ENCODE measurements around the gene DGUOK.

DGUOK gene

GRCh38 chr2:73972846-73973245 lies 46.2 kb downstream of the DGUOK start:
- intact Hi-C loops (cut with DNase I; ENCODE audit: low total_unique reads): no loop called here
- peaks cover 0 to 22% (median 14%) of the 10 kb centered on the region in 4 donors for H3K4me1 ChIP-seq

GRCh38 chr2:73975731-73976130 lies 49.1 kb downstream of the DGUOK start:
- Histone ChIP-seq H3K4me3 (no peak overlapping the region), H3K36me3 (no peaks in the 10 kb centered on the region), H3K27me3 (peaks cover 0 to 3% of the 10 kb centered on the region in 2 donors), H3K27ac (no peak overlapping the region), H3K9me3 (no peaks in the 10 kb centered on the region), H3K4me1 (peaks cover 0 to 14% (median 9%) of the 10 kb centered on the region in 4 donors)
- intact Hi-C loops (cut with DNase I; ENCODE audit: low total_unique reads): no loop called here
- no peak for TF ChIP-seq CTCF (IDR thresholded peaks at IDR 0.05)
- DNase-seq: no peak

More at GRCh38 chr2:73972846-73973245, 46.2 kb downstream of the DGUOK start:
- Histone ChIP-seq H3K27me3 (no peaks in the 10 kb centered on the region), H3K9me3 (no peaks in the 10 kb centered on the region), H3K27ac (no peak overlapping the region), H3K4me3 (no peak overlapping the region), H3K36me3 (no peaks in the 10 kb centered on the region)
- no peak for TF ChIP-seq CTCF (IDR thresholded peaks at IDR 0.05)
- peak in 1 of 2 donors; percentile 37 for DNase-seq

- Histone ChIP-seq H3K4me3 (no peak overlapping the region), H3K4me1 (peaks cover 0 to 14% (median 10%) of the 10 kb centered on the region in 4 donors), H3K27ac (no peak overlapping the region), H3K36me3 (no peaks in the 10 kb centered on the region), H3K27me3 (peaks cover 0 to 3% of the 10 kb centered on the region in 2 donors), H3K9me3 (no peaks in the 10 kb centered on the region)
- intact Hi-C loops (cut with DNase I; ENCODE audit: low total_unique reads): no loop called here
- DNase-seq: no peak
- TF ChIP-seq CTCF (IDR thresholded peaks at IDR 0.05): no peak
These were observed 50.1 kb downstream of the DGUOK start for GRCh38 chr2:73976803-73977202.

GRCh38 chr2:73977466-73977865 lies 50.8 kb downstream of the DGUOK start:
- H3K36me3 ChIP-seq: no peaks in the 10 kb centered on the region
- H3K4me3 ChIP-seq: no peak overlapping the region
- no peaks in the 10 kb centered on the region for H3K9me3 ChIP-seq
- peaks cover 0 to 20% (median 15%) of the 10 kb centered on the region in 4 donors for H3K4me1 ChIP-seq
- no peak for DNase-seq
- peaks cover 0 to 3% of the 10 kb centered on the region in 2 donors for H3K27me3 ChIP-seq
- no peak overlapping the region for H3K27ac ChIP-seq
- intact Hi-C loops (cut with DNase I; ENCODE audit: low total_unique reads): no loop called here
- TF ChIP-seq CTCF (IDR thresholded peaks at IDR 0.05): no peak

- H3K4me1 ChIP-seq: peaks cover 0 to 34% (median 25%) of the 10 kb centered on the region in 4 donors
- intact Hi-C loops (cut with DNase I; ENCODE audit: low total_unique reads): no loop called here
- H3K27ac ChIP-seq: no peak overlapping the region
- no peak for TF ChIP-seq CTCF (IDR thresholded peaks at IDR 0.05)
- no peaks in the 10 kb centered on the region for H3K36me3 ChIP-seq
- no peaks in the 10 kb centered on the region for H3K9me3 ChIP-seq
- H3K4me3 ChIP-seq: no peak overlapping the region
- H3K27me3 ChIP-seq: peaks cover 0 to 3% of the 10 kb centered on the region in 2 donors
- DNase-seq: no peak
These were observed 52.3 kb downstream of the DGUOK start for GRCh38 chr2:73979021-73979420.

GRCh38 chr2:73979686-73980085 lies 53.0 kb downstream of the DGUOK start:
- H3K36me3 ChIP-seq: no peaks in the 10 kb centered on the region
- intact Hi-C loops (cut with DNase I; ENCODE audit: low total_unique reads): loop anchor here (5.0 kb wide), 1 partner anchor 47 kb away; no protein-coding TSS in a partner anchor
- DNase-seq: no peak
- no peak overlapping the region for H3K4me3 ChIP-seq
- H3K9me3 ChIP-seq: no peaks in the 10 kb centered on the region
- peaks cover 0 to 3% of the 10 kb centered on the region in 2 donors for H3K27me3 ChIP-seq
- peaks cover 0 to 39% (median 30%) of the 10 kb centered on the region in 4 donors for H3K4me1 ChIP-seq
- no peak overlapping the region for H3K27ac ChIP-seq
- TF ChIP-seq CTCF (IDR thresholded peaks at IDR 0.05): no peak

All from tibial artery (tissue), 4 donors.